Body of pancreas (tissue), 4 donors: ENCODE measurements around the gene TBL1XR1. TPM values are rescaled to one million over a fixed set of nuclear protein-coding genes. Genes with fewer than 3 reads are reported as not detected.

ENCODE experiments used
- ATAC-seq: fragments of 150-250 bp; one replicate; pipeline ENCODE4 v1.9.1; 2016
- DNase-seq, 4 donors: peaks; one replicate each; pipeline ENCODE4 v3.0.0-alpha.2; 2019
- H3K27ac ChIP-seq, 4 donors: fragments of 200-600 bp; sonication (generic); 1 replicate in 3 of 4; 2 replicates in 1 of 4; pipeline versions ENCODE4 v1.5.1 to v1.6.1; 2016 to 2019; ENCODE audit warnings: mild to moderate bottlenecking in 1 of 4, mixed read lengths in 1 of 4, moderate library complexity in 1 of 4
- H3K27me3 ChIP-seq, 2 donors: fragments of 200-600 bp; sonication (generic); one replicate each; pipeline ENCODE4 v1.6.0; 2016; ENCODE audit warnings: mild to moderate bottlenecking in 1 of 2
- H3K36me3 ChIP-seq, 2 donors: fragments of 200-600 bp; sonication (generic); replicated peaks in 1 of 2; 2 replicates each; pipeline ENCODE4 v1.5.1; 2016; ENCODE audit warnings: low read depth in 2 of 2; ENCODE audit not compliant: insufficient read depth in 1 of 2
- H3K4me1 ChIP-seq: fragments of 200-600 bp; sonication (generic); one replicate; pipeline ENCODE4 v1.6.0; 2016
- H3K4me3 ChIP-seq, 2 donors: fragments of 200-600 bp; sonication (generic); 1 replicate in 1 of 2; 2 replicates in 1 of 2; pipeline ENCODE4 v1.5.1; 2016 to 2019
- H3K9me3 ChIP-seq, 3 donors: fragments of 200-600 bp; sonication (generic); 1 replicate in 2 of 3; 2 replicates in 1 of 3; pipeline ENCODE4 v1.5.1; 2016
- CTCF ChIP-seq, 7 experiments: fragments of 450-650 bp in 4 of 7; fragments of 200-600 bp in 3 of 7; sonication (generic) in 3 of 7; IDR thresholded peaks; one replicate each; pipeline ENCODE4 v1.5.1; 2016 to 2019; ENCODE audit warnings: antibody characterized with exemption in 7 of 7
- POLR2A ChIP-seq, 3 donors: fragments of 450-650 bp; IDR thresholded peaks; one replicate each; pipeline ENCODE4 v1.6.1; 2016; ENCODE audit warnings: antibody characterized with exemption in 3 of 3, mild to moderate bottlenecking in 2 of 3
- WGBS, 2 donors: methylation state at CpG; one replicate each; pipeline ENCODE4 v1.1.5; 2017; 5-methylcytosine and 5-hydroxymethylcytosine counted together
- intact Hi-C: fragments of 100-400 bp; cut with DNase I; formaldehyde crosslinking; loops from one replicate; pipeline ENCODE4 v1.15.1; 2023
- total RNA-seq, 2 donors: library from RNA; depleted of rRNA; stranded (reverse); fragments of >200 nt; gene quantifications; one replicate each; pipeline ENCODE4 v1.1.0, GENCODE V29; 2016

The TBL1XR1 gene
- total RNA-seq, 2 donors from 2014 or later = 34.3 to 57.9 TPM

- Histone ChIP-seq H3K27me3 (no peaks in the 10 kb centered on the region), H3K27ac (no peak overlapping the region), H3K4me1 (no peaks in the 10 kb centered on the region), H3K9me3 (no peaks in the 10 kb centered on the region), H3K4me3 (no peak overlapping the region), H3K36me3 (no peaks in the 10 kb centered on the region)
- no peak for TF ChIP-seq POLR2A (IDR thresholded peaks at IDR 0.05)
- ATAC-seq (no peak), DNase-seq (no peak)
- intact Hi-C loops = no loop called here
- 82 to 94% methylated on average over 10 of the region's 10 CpGs for WGBS, 2 donors
These were observed 61.3 kb downstream of the TBL1XR1 start for GRCh38 chr3:177135841-177136492.

GRCh38 chr3:177134816-177135210 lies 62.5 kb downstream of the TBL1XR1 start:
- DNase-seq (no peak), ATAC-seq (no peak)
- Histone ChIP-seq H3K27me3 (no peaks in the 10 kb centered on the region), H3K4me3 (no peak overlapping the region), H3K4me1 (peaks cover under 1% of the 10 kb centered on the region), H3K36me3 (no peaks in the 10 kb centered on the region), H3K27ac (no peak overlapping the region), H3K9me3 (no peaks in the 10 kb centered on the region)
- 88 to 93% methylated on average over 5 to 8 of the region's 8 CpGs for WGBS, 2 donors
- TF ChIP-seq CTCF (IDR thresholded peaks at IDR 0.05) = no peak
- no peak for TF ChIP-seq POLR2A (IDR thresholded peaks at IDR 0.05)
- intact Hi-C loops = no loop called here

- peak; percentile 21 for ATAC-seq
- no peak for DNase-seq
- Histone ChIP-seq H3K27me3 (no peaks in the 10 kb centered on the region), H3K9me3 (no peaks in the 10 kb centered on the region), H3K4me1 (peaks cover 7% of the 10 kb centered on the region), H3K4me3 (no peak overlapping the region), H3K36me3 (no peaks in the 10 kb centered on the region), H3K27ac (no peak overlapping the region)
- no peak for TF ChIP-seq CTCF (IDR thresholded peaks at IDR 0.05)
- no peak for TF ChIP-seq POLR2A (IDR thresholded peaks at IDR 0.05)
- intact Hi-C loops = no loop called here
- 72 to 83% methylated on average over 8 of the region's 8 CpGs for WGBS, 2 donors
These were observed 63.1 kb downstream of the TBL1XR1 start for GRCh38 chr3:177133860-177134815.

- DNase-seq (no peak), ATAC-seq (no peak)
- no peak for TF ChIP-seq CTCF (IDR thresholded peaks at IDR 0.05)
- no peak for TF ChIP-seq POLR2A (IDR thresholded peaks at IDR 0.05)
- intact Hi-C loops = no loop called here
- Histone ChIP-seq H3K9me3 (no peaks in the 10 kb centered on the region), H3K27me3 (no peaks in the 10 kb centered on the region), H3K4me1 (peaks cover 16% of the 10 kb centered on the region), H3K27ac (no peak overlapping the region), H3K36me3 (no peaks in the 10 kb centered on the region), H3K4me3 (no peak overlapping the region)
- 74% methylated on average over 6 of the region's 6 CpGs for WGBS, 2 donors
These were observed 65.2 kb downstream of the TBL1XR1 start for GRCh38 chr3:177131927-177132636.

- no peaks in the 10 kb centered on the region for H3K27me3 ChIP-seq
- no peak overlapping the region for H3K4me3 ChIP-seq
- ATAC-seq (no peak), DNase-seq (no peak)
- WGBS, 2 donors = 70 to 84% methylated on average over 2 of the region's 2 CpGs
- H3K36me3 ChIP-seq = no peaks in the 10 kb centered on the region
- H3K4me1 ChIP-seq = peaks cover 57% of the 10 kb centered on the region
- H3K27ac ChIP-seq = no peak overlapping the region
- intact Hi-C loops = no loop called here
- TF ChIP-seq CTCF (IDR thresholded peaks at IDR 0.05) (no peak), POLR2A (IDR thresholded peaks at IDR 0.05) (no peak)
- H3K9me3 ChIP-seq = no peaks in the 10 kb centered on the region
These were observed 70.3 kb downstream of the TBL1XR1 start for GRCh38 chr3:177127008-177127407.
